ENCODE measurements around the gene ROR2.

- TF ChIP-seq CTCF (IDR thresholded peaks at IDR 0.05) (no peak), POLR2A (IDR thresholded peaks at IDR 0.05) (no peak)
Measured at GRCh38 chr9:91710158-91710557, 239.9 kb downstream of the ROR2 start.

All from Peyer's patch (tissue), 4 donors.